ENCODE measurements around the gene FOXP4. TPM values are rescaled to one million over a fixed set of nuclear protein-coding genes. Genes with fewer than 3 reads are reported as not detected.

FOXP4 gene
- total and polyA plus RNA-seq, 4 donors = 2.5 to 16.0 (median 4.3) TPM

- DNase-seq (ENCODE audit: low spot score) = no peak
- H3K9me3 ChIP-seq (ENCODE audit: control insufficient read depth in 4 of 4, low read length in 3 of 4) = no peaks in the 10 kb centered on the region
- no peak overlapping the region for H3K9ac ChIP-seq (ENCODE audit: low read depth in 1 of 2, low read length in 2 of 2)
- 93% methylated on average over 5 of the region's 5 CpGs for WGBS
- no peak overlapping the region for H3K27ac ChIP-seq (ENCODE audit: low read depth in 1 of 2, low read length in 2 of 2)
- H3K4me1 ChIP-seq (ENCODE audit: control insufficient read depth in 4 of 4, insufficient read depth in 4 of 4, low read length in 3 of 4) = peaks cover 12 to 47% (median 34%) of the 10 kb centered on the region in 4 donors
- H3K27me3 ChIP-seq (ENCODE audit: control insufficient read depth in 4 of 4, insufficient read depth in 4 of 4, low read length in 3 of 4) = no peaks in the 10 kb centered on the region
- TF ChIP-seq RXRA (IDR thresholded peaks at IDR 0.05) (no peak), EGR1 (IDR thresholded peaks at IDR 0.05; ENCODE audit: low read depth in 2 of 2) (no peak), REST (IDR thresholded peaks at IDR 0.05) (no peak), ATF3 (IDR thresholded peaks at IDR 0.05) (no peak)
- peaks cover 7 to 9% (median 8%) of the 10 kb centered on the region in 4 donors for H3K36me3 ChIP-seq (ENCODE audit: control insufficient read depth in 4 of 4, insufficient read depth in 3 of 4, low read depth in 1 of 4, low read length in 3 of 4)
- no peak overlapping the region for H3K4me3 ChIP-seq (ENCODE audit: low read depth in 1 of 3, low read length in 3 of 3)
Observed at GRCh38 chr6:41570259-41570615, 24.1 kb downstream of the FOXP4 start.

DNA sequence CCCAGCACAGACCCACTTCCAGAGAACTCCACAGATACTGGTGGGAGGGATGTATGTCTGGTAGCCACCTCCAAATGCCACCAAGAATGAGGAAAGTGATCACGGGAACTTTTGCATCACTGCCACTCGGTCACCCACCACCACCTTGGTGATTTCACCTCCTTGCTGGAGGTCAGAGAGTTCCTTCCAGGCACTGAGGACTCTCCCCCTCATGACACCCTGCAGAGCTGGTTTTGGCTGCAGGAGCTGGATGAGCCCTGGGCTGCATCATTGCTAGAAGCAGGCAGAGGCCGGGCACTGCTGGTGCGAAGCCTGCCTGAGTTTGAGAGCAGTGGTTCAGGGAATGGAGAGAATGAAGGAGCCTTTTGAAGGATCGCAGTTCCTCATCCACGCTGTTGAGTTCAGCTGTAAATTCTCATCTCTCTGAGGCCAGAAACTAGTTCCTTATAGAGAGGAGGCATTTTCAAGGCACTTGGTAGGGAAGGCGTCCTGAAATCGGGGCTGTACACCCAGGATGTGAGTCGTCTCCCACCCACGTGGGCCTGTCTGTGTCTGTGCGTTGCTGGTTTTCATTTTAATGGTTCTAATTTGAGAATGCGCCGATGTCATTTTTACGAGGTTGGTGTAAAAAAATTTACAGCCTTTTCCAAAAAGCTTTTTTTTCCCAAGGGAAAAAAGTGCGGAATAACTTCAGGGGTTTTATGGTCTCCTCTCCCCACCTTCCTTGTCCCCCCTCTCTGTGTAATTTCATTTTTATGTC lies 25.0 kb downstream of the FOXP4 start:
- TF ChIP-seq YY1 (IDR thresholded peaks at IDR 0.05) (no peak), ATF3 (IDR thresholded peaks at IDR 0.05) (no peak), FOXA2 (IDR thresholded peaks at IDR 0.05) (no peak), CTCF (IDR thresholded peaks at IDR 0.05; ENCODE audit: low read depth, low read length, missing input control) (no peak)
- no peak overlapping the region for H3K4me3 ChIP-seq (ENCODE audit: low read depth in 1 of 3, low read length in 3 of 3)
- H3K27me3 ChIP-seq (ENCODE audit: control insufficient read depth in 4 of 4, insufficient read depth in 4 of 4, low read length in 3 of 4) = no peaks in the 10 kb centered on the region
- no peak for DNase-seq (ENCODE audit: low spot score)
- H3K36me3 ChIP-seq (ENCODE audit: control insufficient read depth in 4 of 4, insufficient read depth in 3 of 4, low read depth in 1 of 4, low read length in 3 of 4) = peaks cover 3 to 5% (median 4%) of the 10 kb centered on the region in 4 donors
- no peak overlapping the region for H3K27ac ChIP-seq (ENCODE audit: low read depth in 1 of 2, low read length in 2 of 2)
- WGBS = 92% methylated on average over 15 of the region's 15 CpGs
- no peaks in the 10 kb centered on the region for H3K9me3 ChIP-seq (ENCODE audit: control insufficient read depth in 4 of 4, low read length in 3 of 4)
- peaks cover 12 to 42% (median 30%) of the 10 kb centered on the region in 4 donors for H3K4me1 ChIP-seq (ENCODE audit: control insufficient read depth in 4 of 4, insufficient read depth in 4 of 4, low read length in 3 of 4)
- no peak overlapping the region for H3K9ac ChIP-seq (ENCODE audit: low read depth in 1 of 2, low read length in 2 of 2)

GRCh38 chr6:41572613-41573012 lies 26.4 kb downstream of the FOXP4 start:
- H3K4me1 ChIP-seq (ENCODE audit: control insufficient read depth in 4 of 4, insufficient read depth in 4 of 4, low read length in 3 of 4) = peaks cover 16 to 33% (median 24%) of the 10 kb centered on the region in 4 donors
- no peak overlapping the region for H3K27ac ChIP-seq (ENCODE audit: low read depth in 1 of 2, low read length in 2 of 2)
- no peaks in the 10 kb centered on the region for H3K27me3 ChIP-seq (ENCODE audit: control insufficient read depth in 4 of 4, insufficient read depth in 4 of 4, low read length in 3 of 4)
- H3K9me3 ChIP-seq (ENCODE audit: control insufficient read depth in 4 of 4, low read length in 3 of 4) = no peaks in the 10 kb centered on the region
- H3K4me3 ChIP-seq (ENCODE audit: low read depth in 1 of 3, low read length in 3 of 3) = no peak overlapping the region
- WGBS = 90% methylated on average over 2 of the region's 2 CpGs
- H3K36me3 ChIP-seq (ENCODE audit: control insufficient read depth in 4 of 4, insufficient read depth in 3 of 4, low read depth in 1 of 4, low read length in 3 of 4) = no peaks in the 10 kb centered on the region
- DNase-seq (ENCODE audit: low spot score) = no peak
- no peak overlapping the region for H3K9ac ChIP-seq (ENCODE audit: low read depth in 1 of 2, low read length in 2 of 2)
- TF ChIP-seq JUND (IDR thresholded peaks at IDR 0.05) = no peak
- TF ChIP-seq YY1 (IDR thresholded peaks at IDR 0.05) = no peak
- TF ChIP-seq FOXA1 (IDR thresholded peaks at IDR 0.05) = no peak
- TF ChIP-seq GABPA (IDR thresholded peaks at IDR 0.05 in 1 of 2, conservative IDR thresholded peaks at IDR 0.05 in 1 of 2) = no peak
- TF ChIP-seq ATF3 (IDR thresholded peaks at IDR 0.05) = no peak
- no peak for TF ChIP-seq TAF1 (conservative IDR thresholded peaks at IDR 0.05)
- no peak for TF ChIP-seq SP1 (IDR thresholded peaks at IDR 0.05)
- TF ChIP-seq, protein P1, sequence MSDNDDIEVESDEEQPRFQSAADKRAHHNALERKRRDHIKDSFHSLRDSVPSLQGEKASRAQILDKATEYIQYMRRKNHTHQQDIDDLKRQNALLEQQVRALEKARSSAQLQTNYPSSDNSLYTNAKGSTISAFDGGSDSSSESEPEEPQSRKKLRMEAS (IDR thresholded peaks at IDR 0.05) = no peak
- TF ChIP-seq RAD21 (IDR thresholded peaks at IDR 0.05) = no peak
- TF ChIP-seq REST (IDR thresholded peaks at IDR 0.05) = no peak
- no peak for TF ChIP-seq HNF4G (IDR thresholded peaks at IDR 0.05)
- TF ChIP-seq HNF4A (conservative IDR thresholded peaks at IDR 0.05) = no peak
- TF ChIP-seq FOXA2 (IDR thresholded peaks at IDR 0.05) = no peak
- TF ChIP-seq RXRA (IDR thresholded peaks at IDR 0.05) = no peak
- no peak for TF ChIP-seq EGR1 (IDR thresholded peaks at IDR 0.05; ENCODE audit: low read depth in 2 of 2)

All from liver (tissue), 9 donors.